Muscle of arm (tissue), 14 donors: ENCODE data around the gene PIK3IP1. TPM values are rescaled to one million over a fixed set of nuclear protein-coding genes. Genes with fewer than 3 reads are reported as not detected.
A peak's percentile ranks its signal among the peaks of the same experiment; 100 is the strongest.
"Not testable (repeated sequence)": the region's sequence is repeated elsewhere in the genome, so short reads cannot be mapped to it uniquely, and the experiment has no call there.

Experiments used
- DNase-seq: peaks from one replicate; pipeline ENCODE4 v3.0.0-alpha.2; 2013
- long read RNA-seq, 11 donors: transcript quantifications; one replicate each; lab custom pipeline, GENCODE V29; 2026
- polyA plus RNA-seq, 12 donors: library from polyadenylated mRNA; unstranded; fragments of 120-200 nt; gene quantifications; one replicate each; pipeline ENCODE4 v1.2.1, GENCODE V29; 2013; ENCODE audit not compliant: insufficient read length in 12 of 12

PIK3IP1 gene
- 1 to 10 TPM in 11 of 12 donors, not detected in 1; 1.9 to 8.7 (median 4.2) TPM for polyA plus RNA-seq
- long read RNA-seq, donor 1, transcript PIK3IP1-201 (6 exons, 2,467 nt), result major isoform, 5 of 5 reads
- long read RNA-seq, donor 1, partial matches to known transcripts, result 0 of 5 reads
- long read RNA-seq, donor 1, other reads (novel, unspliced or antisense), result 0 of 5 reads
- long read RNA-seq, donor 2, partial matches to known transcripts, result 0 of 2 reads
- long read RNA-seq, donor 2, other reads (novel, unspliced or antisense), result 0 of 2 reads
- long read RNA-seq, donor 3, partial matches to known transcripts, result 0 of 1 reads
- long read RNA-seq, donor 3, other reads (novel, unspliced or antisense), result 0 of 1 reads
- long read RNA-seq, donor 4, partial matches to known transcripts, result 0 of 1 reads
- long read RNA-seq, donor 4, other reads (novel, unspliced or antisense), result 0 of 1 reads
- long read RNA-seq, donor 5, partial matches to known transcripts, result 0 of 1 reads
- long read RNA-seq, donor 5, other reads (novel, unspliced or antisense), result 0 of 1 reads
- long read RNA-seq, donor 6, result 0 reads
- long read RNA-seq, donor 7, result 0 reads
- long read RNA-seq, donor 8, partial matches to known transcripts, result 0 of 2 reads
- long read RNA-seq, donor 8, other reads (novel, unspliced or antisense), result 0 of 2 reads
- long read RNA-seq, donor 9, partial matches to known transcripts, result 0 of 4 reads
- long read RNA-seq, donor 9, other reads (novel, unspliced or antisense), result 0 of 4 reads
- long read RNA-seq, donor 10, partial matches to known transcripts, result 0 of 3 reads
- long read RNA-seq, donor 10, other reads (novel, unspliced or antisense), result 0 of 3 reads
- long read RNA-seq, donor 11, partial matches to known transcripts, result 0 of 2 reads
- long read RNA-seq, donor 11, other reads (novel, unspliced or antisense), result 0 of 2 reads

GRCh38 chr22:31292236-31292989 lies at the start of gene PIK3IP1:
Gene PIK3IP1, minus strand, starts transcription at chr22:31292488. Its CDS starts 144 bp downstream, at chr22:31292344.
- DNase-seq, result peak; percentile 76

GRCh38 chr22:31341386-31342088 lies 49.2 kb upstream of the PIK3IP1 start:
- DNase-seq, result no peak

GRCh38 chr22:31340765-31341247 lies 48.5 kb upstream of the PIK3IP1 start:
- no peak for DNase-seq

- no peak for DNase-seq
Measured at GRCh38 chr22:31340360-31340759, 48.1 kb upstream of the PIK3IP1 start.

GRCh38 chr22:31339148-31339832 lies 47.0 kb upstream of the PIK3IP1 start:
- DNase-seq, result no peak

- DNase-seq, result no peak
Measured at GRCh38 chr22:31337178-31337577, 44.9 kb upstream of the PIK3IP1 start.

- DNase-seq, result no peak
Measured at GRCh38 chr22:31334329-31334728, 42.0 kb upstream of the PIK3IP1 start.

- no peak for DNase-seq
Measured at GRCh38 chr22:31333641-31334040, 41.4 kb upstream of the PIK3IP1 start.

- DNase-seq, result no peak
Measured at GRCh38 chr22:31332886-31333285, 40.6 kb upstream of the PIK3IP1 start.

- no peak for DNase-seq
Measured at GRCh38 chr22:31332010-31332409, 39.7 kb upstream of the PIK3IP1 start.

- no peak for DNase-seq
Measured at GRCh38 chr22:31329453-31330215, 37.3 kb upstream of the PIK3IP1 start.

GRCh38 chr22:31329029-31329428 lies 36.7 kb upstream of the PIK3IP1 start:
- no peak for DNase-seq

GRCh38 chr22:31328544-31328960 lies 36.3 kb upstream of the PIK3IP1 start:
- DNase-seq, result no peak

- no peak for DNase-seq
Measured at GRCh38 chr22:31327806-31328543, 35.7 kb upstream of the PIK3IP1 start.

GRCh38 chr22:31326877-31327276 lies 34.6 kb upstream of the PIK3IP1 start:
- no peak for DNase-seq

- no peak for DNase-seq
Measured at GRCh38 chr22:31323578-31324550, 31.6 kb upstream of the PIK3IP1 start.

GRCh38 chr22:31321421-31321820 lies 29.1 kb upstream of the PIK3IP1 start:
- DNase-seq, result no peak

GRCh38 chr22:31314220-31314619 lies 21.9 kb upstream of the PIK3IP1 start:
- not testable (repeated sequence) for DNase-seq
